Liver (tissue), 3 donors: Measurements from ENCODE around the gene TLCD3A.

Experiments used
- CTCF ChIP-seq: fragments of 150-350 bp; IDR thresholded peaks from 2 replicates; pipeline ENCODE4 v1.5.1; 2017; ENCODE audit warnings: improper control_type of control experiment, low read depth, low read length; ENCODE audit not compliant: missing input control
- EGR1 ChIP-seq, 2 donors: IDR thresholded peaks; 2 replicates each; pipeline ENCODE4 v1.6.1; 2016 to 2018; ENCODE audit warnings: antibody characterized with exemption in 2 of 2, low read depth in 2 of 2
- FOXA1 ChIP-seq: IDR thresholded peaks from 2 replicates; pipeline ENCODE4 v1.6.1; 2016; ENCODE audit warnings: antibody characterized with exemption
- JUND ChIP-seq, 2 donors: IDR thresholded peaks; 2 replicates each; pipeline ENCODE4 v1.6.1; 2016; ENCODE audit warnings: antibody characterized with exemption in 2 of 2
- TAF1 ChIP-seq: conservative IDR thresholded peaks from 2 replicates; pipeline ENCODE4 v1.6.1; 2016; ENCODE audit warnings: antibody characterized with exemption, mild to moderate bottlenecking
- YY1 ChIP-seq: IDR thresholded peaks from 2 replicates; pipeline ENCODE4 v1.6.1; 2016; ENCODE audit warnings: antibody characterized with exemption, mild to moderate bottlenecking
- donor health status: healthy.
- donor health status: healthy.

GRCh38 chr17:726271-726919 is 6.0 kb upstream of the TLCD3A start:
- TF ChIP-seq CTCF (no peak), YY1 (no peak), FOXA1 (no peak), EGR1 (IDR thresholded peaks at IDR 0.05; ENCODE audit: low read depth in 2 of 2) (no peak), JUND (IDR thresholded peaks at IDR 0.05) (no peak), TAF1 (no peak)
